H1 (cell line): ENCODE measurements around the gene WBP11.

ENCODE experiments used
- EZH2 ChIP-seq: fragments of 200-600 bp; sonication (generic); IDR thresholded peaks from 2 replicates; pipeline ENCODE4 v1.7.1; 2012; ENCODE audit warnings: low read depth, mild to moderate bottlenecking, moderate library complexity, low read length, inconsistent platforms; ENCODE audit not compliant: severe bottlenecking
- HDAC6 ChIP-seq: IDR thresholded peaks from one replicate; pipeline ENCODE4 v1.7.1; 2012; ENCODE audit warnings: low read depth, mild to moderate bottlenecking, inconsistent platforms, low read length, moderate library complexity
- JUND ChIP-seq: IDR thresholded peaks from 2 replicates; pipeline ENCODE4 v1.6.1; 2011; ENCODE audit warnings: mild to moderate bottlenecking, improper control_type of control experiment, low read length
- YY1 ChIP-seq: IDR thresholded peaks from 2 replicates; pipeline ENCODE4 v1.6.1; 2011; ENCODE audit warnings: low read depth, mild to moderate bottlenecking, low read length

DNA sequence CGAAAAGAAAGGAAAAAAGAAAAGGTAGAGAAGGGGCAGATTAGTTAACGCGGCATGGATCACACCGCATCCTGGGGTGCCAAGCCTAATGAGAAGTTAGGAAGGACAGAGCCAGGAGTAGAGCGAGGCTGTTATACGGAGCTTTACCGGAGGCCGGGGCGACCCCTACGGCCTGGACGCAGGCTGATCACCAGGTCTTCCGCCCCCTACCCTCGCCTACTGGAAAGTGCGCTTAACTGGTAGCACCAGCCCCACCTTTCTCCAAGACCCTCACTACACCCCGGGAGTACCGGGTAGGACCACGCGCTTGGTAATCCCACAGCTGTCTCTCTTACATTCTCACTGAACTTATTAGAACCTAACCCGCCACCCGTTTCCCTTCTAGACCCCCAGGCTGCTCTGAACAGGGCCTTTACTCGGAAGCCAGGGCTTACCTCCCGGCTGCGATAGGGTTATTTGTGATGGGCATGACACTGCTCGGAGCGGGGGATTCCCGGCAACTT, 33.8 kb downstream of the WBP11 start:
- TF ChIP-seq HDAC6 (no peak), YY1 (no peak), EZH2 (no peak), JUND (no peak)
